NCI-H1694 treated with DMSO at 0.1 percent for 48 hours (cell line): ENCODE data around the gene NOTCH1.
"Not testable (repeated sequence)": the region's sequence is repeated elsewhere in the genome, so short reads cannot be mapped to it uniquely, and the experiment has no call there.

ENCODE experiments used
- DNase-seq: peaks from one replicate; lab custom pipeline; 2025; lab: John Stamatoyannopoulos, UW

NOTCH1 gene

GRCh38 chr9:136578915-136579649, 33.2 kb upstream of the NOTCH1 start:
- no peak for DNase-seq

GRCh38 chr9:136578626-136578914, 32.7 kb upstream of the NOTCH1 start:
- DNase-seq, result no peak

GRCh38 chr9:136577941-136578625, 32.2 kb upstream of the NOTCH1 start:
- DNase-seq, result no peak

DNA sequence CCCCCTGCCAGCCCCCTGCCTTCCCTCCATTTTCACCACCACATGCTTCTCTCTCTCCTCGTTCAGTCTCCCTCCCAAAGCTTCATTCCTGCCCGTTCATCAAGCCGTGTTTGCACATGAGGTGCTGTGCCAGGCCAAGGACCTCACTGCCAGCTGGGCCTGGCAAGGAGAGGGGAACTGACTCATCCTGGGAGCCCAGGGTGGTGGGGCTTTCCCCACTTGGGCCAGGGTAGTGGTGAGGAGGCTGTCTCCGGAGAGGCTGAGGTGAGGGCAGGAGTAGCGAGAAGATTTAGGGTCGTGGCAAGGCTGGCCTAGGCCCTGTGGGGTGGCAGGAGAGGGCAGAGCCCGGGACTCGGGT, 30.4 kb upstream of the NOTCH1 start:
- DNase-seq, result no peak

GRCh38 chr9:136575626-136576268, 29.9 kb upstream of the NOTCH1 start:
- no peak for DNase-seq

DNA sequence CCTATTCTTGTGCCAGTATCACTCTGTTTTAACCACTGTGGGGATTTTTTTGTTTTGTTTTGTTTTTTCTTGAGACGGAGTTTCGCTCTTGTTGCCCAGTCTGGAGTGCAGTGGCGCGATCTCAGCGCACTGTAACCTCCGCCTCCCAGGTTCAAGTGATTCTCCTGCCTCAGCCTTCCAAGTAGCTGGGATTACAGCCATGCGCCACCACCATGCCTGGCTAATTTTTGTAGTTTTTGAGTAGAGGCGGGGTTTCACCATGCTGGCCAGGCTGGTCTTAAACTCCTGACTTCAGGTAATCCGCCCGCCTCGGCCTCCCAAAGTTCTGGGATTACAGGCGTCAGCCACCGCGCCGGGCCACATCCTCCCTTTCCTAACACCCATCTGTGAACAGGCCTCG, 28.8 kb upstream of the NOTCH1 start:
- DNase-seq, result not testable (repeated sequence)

DNA sequence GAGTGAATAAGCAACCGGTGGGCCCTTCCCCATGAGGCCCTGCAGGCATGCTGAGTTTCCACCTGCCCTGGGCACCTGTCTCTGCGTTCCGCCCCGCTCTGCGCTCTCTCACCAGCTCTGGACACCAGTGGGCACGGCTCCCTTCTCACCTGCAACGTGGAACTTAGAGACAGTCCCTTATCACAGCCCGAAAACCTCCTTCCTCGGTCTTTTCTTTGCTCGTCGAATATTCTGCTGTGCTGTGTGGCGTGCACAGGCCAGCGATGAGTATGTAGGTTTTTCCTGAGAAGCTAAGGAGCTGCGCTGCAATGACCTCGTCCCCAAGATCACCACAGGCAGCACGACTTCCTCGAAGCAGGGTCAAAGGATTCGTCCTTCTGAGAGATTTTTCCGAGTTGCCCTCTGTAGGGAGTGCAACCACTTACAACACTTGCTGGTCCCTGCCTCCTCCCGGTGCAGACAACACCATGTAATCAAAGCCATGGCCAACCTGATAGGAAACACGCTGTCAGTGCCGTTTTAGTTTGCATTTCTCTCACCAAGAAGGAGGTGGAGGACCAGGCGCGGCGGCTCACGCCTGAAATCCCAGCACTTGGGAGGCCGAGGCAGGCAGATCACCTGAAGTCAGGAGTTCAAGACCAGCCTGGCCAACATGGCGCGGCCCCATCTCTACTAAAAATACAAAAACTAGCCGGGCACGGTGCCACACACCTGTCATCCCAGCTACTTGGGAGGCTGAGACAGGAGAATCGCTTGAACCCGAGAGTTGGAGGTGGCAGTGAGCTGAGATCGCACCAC, 27.2 kb upstream of the NOTCH1 start:
- DNase-seq, result no peak

GRCh38 chr9:136572003-136572827, 26.4 kb upstream of the NOTCH1 start:
- DNase-seq, result no peak

- DNase-seq, result no peak
Measured at GRCh38 chr9:136571531-136571930, 25.7 kb upstream of the NOTCH1 start.

DNA sequence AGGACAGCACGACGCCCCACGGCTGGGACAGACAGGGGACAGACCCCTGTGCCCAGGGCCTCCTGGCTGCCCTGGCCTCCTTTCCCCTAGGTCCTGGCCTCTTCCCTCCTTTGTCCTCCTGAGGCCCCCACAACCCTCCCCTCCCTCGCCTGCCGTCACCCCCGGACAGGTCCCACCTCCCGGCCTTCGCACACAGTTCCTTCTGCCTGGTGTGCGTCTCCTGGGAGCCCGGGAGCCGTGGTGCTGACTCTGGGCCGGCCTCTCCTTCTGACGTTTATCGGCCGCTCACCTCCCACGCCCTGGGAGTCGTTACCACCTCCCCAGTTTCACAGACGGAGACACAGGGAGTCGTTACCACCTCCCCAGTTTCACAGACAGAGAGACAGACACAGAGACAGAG, 25.1 kb upstream of the NOTCH1 start:
- DNase-seq, result no peak

DNA sequence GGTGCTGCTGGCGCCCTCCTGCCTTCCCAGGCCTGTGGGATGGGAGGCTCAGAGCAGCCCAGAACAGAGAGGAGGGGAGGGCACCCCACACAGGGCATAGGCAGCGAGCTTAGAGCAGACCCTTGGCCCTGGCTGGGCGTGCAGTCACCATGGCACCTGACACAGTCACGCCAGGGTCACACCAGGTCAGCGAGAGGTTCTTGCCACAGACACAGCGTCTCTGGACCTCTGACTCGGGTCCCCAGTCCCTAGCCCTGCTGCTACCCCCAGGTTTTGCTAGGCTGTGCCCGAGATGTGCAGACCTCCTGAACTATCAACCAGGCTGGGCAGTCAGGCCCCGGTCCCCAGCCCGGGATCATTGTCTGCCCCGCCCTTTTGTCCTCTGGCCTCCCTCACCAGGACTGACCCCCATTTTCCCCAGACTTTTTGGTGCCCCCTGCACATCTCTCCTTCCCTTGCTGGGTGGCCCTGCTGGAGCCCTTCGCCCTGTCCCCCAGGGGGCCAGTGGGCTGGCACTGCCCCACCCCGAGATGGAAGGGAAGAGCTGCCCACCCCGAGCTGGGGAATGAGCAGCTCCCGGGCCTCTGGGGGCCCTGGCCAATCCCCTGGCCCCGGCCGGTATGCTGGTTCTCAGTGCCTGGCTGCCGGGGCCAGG, 24.5 kb upstream of the NOTCH1 start:
- no peak for DNase-seq

DNA sequence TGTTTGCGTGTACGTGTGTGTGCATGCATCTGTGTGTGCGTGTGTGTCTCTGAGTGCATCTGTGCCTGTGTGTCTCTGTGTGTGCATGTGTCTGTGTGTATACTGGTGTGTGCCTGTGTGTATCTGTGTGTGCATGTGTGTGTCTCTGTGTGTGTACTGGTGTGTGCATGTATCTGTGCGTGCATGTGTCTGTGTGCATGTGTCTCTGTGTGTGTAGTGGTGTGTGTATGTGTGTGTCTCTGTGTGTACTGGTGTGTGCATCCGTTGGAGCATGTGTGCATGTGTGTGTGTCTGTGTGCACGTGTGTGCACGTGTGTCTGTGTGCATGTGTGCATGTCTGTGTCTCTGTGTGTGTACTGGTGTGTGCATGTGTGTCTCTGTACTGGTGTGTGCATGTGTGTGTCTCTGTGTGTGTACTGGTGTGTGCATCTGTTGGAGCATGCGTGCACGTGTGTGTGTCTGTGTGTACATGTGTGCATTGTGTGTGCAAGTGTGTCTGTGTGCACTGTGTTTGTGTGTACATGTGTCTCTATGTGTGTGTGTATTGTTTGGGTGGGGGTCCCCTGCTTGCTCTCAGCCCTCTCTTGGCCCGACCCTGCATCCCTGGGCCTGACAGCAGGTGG, 23.8 kb upstream of the NOTCH1 start:
- no peak for DNase-seq

DNA sequence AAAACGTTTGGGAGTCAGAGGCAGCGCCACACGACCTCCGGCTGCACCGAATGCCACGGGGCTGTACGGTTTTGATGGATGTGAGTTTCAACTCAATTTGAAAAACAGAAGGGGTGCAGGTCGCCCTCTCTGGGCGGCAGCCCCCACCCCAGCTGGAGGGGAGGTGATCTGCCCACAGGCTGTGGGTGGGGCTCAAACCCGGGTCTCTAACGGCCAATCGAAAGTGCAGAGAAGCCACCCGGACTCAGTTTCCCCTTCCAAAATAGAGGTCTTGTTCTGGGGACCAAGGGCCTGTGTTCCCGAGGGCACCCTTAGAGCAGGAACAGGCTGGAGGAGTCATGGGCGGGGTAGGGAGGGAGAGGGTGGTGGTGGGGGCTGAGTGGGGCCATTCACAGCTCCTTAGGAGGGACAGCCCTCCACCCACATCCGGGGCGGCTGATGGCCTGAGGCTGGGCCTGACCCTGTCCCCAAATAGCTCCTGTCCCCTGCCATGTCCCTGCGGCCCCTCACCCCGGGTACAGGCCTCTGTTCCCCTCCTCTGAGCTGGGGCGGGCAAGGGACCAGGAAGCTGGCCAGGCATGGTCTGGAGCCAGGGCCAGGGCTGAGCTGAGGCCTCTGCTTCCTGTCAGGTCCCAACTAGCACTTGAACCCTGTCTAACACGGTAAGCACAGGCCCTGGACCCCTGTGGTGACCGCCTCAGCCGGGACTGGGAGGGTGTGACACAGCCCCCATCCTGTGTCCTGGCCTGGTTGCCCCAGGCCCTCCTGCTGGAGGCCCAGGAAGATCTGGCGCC, 22.6 kb upstream of the NOTCH1 start:
- DNase-seq, result no peak

DNA sequence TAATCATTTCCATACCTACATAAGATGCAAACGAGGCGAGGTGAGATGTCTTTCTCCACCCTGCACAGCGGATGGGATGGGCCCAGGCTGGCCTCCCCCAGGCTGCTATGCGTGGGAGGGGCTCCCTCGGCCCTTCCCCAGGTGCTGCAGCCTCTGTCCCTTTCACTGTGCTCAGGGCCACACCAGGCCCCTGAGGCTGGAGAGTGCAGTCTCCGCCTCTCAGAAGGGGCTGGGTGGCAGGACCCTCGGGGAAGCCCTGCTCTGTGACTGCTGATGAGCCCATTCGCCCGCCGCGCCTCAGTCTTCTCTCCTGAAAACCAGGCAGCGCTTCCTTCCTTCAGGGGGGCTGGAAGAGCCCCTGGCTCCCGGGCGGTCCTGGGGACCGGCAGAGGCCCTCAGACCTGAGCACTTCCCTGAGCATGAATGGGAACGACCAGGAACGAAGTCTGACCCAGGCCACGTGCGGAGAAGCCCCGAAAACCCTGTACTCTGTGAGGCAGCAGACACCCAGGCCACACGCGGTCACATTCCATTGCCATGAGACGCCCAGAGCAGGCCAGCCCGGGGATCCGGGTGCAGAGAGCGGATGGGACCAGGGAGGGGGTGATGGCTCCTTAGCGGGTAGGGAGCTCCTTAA, 21.9 kb upstream of the NOTCH1 start:
- no peak for DNase-seq

- DNase-seq, result no peak
Measured at GRCh38 chr9:136566901-136567300, 21.1 kb upstream of the NOTCH1 start.

DNA sequence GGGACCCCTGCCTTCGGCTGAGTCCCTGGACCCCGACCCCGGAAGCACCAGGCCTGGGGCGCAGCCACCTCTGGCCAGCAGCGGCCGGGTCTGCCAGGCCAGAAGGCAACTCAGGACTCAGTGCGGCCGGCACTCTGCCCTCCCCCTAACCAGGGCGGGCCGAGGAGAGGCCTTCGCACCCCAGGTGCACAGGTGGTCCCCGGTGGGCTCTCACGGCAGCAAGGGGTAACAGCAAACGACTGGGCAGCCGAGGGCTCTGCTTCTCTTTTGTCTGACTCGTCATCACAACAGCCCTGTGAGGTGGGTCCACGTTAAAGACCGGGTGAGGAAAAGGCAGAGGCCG, 20.7 kb upstream of the NOTCH1 start:
- DNase-seq, result no peak

DNA sequence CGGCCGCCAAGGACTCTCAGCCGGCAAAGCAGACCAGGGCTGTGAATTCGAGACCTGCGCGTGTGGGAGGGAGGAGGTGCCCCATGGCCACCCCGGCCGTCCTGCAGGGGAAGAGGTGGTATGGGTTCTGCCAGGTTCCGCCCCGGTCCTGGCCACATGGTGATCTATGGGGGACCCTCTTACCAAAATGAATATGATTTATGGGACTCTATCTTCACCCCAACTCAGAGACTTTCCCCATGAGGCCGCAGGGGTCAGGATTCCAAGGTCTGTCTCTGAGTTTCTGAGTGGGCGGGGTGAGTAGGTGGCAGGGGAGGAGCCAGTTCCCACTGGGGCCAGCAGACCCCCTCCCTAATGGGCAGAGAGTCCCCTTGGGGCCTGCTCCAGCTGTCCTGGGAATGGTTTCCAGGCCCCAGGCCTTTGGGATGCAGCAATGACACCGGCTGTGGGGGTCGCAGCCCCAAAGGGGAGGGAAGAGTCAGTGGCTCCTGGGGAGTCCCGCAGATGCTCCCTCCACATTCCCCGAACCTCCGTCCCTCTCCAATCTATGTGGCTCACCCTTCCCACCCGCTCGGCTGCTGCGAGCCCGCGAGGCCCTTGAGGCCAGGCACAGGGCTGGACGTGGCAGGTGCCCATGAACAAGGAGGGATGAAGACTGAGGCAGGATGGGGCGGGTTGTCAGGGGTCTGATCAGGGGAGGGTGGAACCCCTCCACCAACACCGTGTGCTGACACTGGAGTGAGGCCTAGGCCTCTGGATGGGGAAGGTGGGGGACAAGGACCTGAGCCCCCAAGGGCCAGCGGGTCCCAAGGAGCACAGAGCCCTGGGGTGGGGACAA, 20.1 kb upstream of the NOTCH1 start:
- DNase-seq, result no peak

GRCh38 chr9:136565086-136565714, 19.4 kb upstream of the NOTCH1 start:
- DNase-seq, result no peak
